D721Med (cell line): ENCODE results near the gene AAMP.
A peak's percentile ranks its signal among the peaks of the same experiment; 100 is the strongest.

Source experiments
- DNase-seq: peaks from one replicate; pipeline ENCODE4 v3.0.0; 2011; ENCODE audit warnings: low spot score; ENCODE audit not compliant: insufficient read length
- FAIRE-seq: peaks from 2 replicates; lab custom pipeline; 2011; peaks lifted over from hg19 to GRCh38; lab: Jason Lieb, UNC
- TF ChIP-seq, protein P1 (sequence below): IDR thresholded peaks from 2 replicates; pipeline ENCODE4 v1.5.1; 2012; ENCODE audit warnings: mild to moderate bottlenecking, control low read depth; ENCODE audit not compliant: insufficient read depth; ENCODE audit errors: missing control alignments

The AAMP gene

DNA sequence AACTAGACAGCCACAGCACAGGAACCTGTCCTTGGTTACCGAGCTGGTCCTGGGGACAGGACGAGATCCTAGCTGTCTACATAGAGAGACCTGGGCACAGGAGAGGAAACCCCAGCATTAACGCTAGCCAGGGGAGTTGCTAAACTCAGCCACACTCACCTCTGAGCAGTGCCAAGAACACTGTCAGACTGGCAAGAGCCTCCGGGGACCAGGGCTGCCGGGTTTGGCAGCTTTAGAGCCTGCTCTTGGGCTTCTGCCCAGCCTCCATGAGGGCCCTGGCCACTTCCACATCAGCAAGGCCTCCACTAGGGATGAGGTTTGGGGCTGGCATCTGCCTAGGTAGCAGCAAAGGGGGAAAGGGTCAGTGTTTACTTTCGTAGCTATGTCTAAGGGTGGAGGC is 15.7 kb upstream of the AAMP start:
- FAIRE-seq (no peak), DNase-seq (peak; percentile 14)
- TF ChIP-seq, protein P1, sequence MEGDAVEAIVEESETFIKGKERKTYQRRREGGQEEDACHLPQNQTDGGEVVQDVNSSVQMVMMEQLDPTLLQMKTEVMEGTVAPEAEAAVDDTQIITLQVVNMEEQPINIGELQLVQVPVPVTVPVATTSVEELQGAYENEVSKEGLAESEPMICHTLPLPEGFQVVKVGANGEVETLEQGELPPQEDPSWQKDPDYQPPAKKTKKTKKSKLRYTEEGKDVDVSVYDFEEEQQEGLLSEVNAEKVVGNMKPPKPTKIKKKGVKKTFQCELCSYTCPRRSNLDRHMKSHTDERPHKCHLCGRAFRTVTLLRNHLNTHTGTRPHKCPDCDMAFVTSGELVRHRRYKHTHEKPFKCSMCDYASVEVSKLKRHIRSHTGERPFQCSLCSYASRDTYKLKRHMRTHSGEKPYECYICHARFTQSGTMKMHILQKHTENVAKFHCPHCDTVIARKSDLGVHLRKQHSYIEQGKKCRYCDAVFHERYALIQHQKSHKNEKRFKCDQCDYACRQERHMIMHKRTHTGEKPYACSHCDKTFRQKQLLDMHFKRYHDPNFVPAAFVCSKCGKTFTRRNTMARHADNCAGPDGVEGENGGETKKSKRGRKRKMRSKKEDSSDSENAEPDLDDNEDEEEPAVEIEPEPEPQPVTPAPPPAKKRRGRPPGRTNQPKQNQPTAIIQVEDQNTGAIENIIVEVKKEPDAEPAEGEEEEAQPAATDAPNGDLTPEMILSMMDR, result no peak

- FAIRE-seq, result no peak
- TF ChIP-seq, protein P1, result no peak
- DNase-seq, result no peak
Measured at GRCh38 chr2:218284106-218284811, 14.3 kb upstream of the AAMP start.

DNA sequence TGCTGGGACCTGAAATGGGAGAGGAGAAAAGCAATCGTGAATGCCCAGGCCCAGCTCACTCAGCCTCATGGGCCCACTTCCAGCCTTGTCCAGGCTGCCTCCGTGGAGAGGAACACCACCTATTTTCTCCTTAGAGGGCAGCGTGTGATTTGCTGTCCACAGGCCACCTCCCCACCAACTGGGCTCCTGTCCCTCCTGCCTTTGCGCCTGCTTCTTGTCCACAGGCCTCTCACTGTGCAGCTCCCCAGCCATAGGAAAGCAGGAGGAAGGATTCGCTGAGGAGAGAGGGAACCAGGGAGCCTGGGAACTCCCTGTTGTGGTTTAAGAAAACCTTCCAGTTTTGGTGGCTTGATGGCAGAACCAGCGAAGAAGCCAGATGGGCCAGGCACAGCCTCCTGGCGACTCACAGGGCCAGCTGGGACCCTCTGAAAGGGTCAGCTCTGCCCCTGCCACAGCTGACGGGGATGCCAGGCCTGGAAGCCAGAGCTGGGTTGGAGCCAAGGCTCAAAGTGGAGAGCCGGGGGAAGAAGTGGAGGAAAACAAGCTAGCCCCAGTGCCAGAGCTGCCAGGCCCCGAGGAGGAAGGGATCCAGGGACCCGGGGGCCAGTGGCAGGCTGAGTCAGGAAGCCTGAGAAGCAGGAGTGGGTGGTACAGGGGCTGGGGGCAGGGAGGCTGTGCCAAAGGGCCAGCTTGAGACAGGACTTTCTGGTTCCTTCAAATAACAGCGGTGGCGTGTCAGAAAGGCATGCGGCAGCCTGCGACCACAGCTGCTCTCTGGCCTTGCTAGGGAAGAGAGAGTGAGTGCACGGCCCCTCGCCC is 12.4 kb upstream of the AAMP start:
- TF ChIP-seq, protein P1, result no peak
- no peak for FAIRE-seq
- DNase-seq, result no peak

DNA sequence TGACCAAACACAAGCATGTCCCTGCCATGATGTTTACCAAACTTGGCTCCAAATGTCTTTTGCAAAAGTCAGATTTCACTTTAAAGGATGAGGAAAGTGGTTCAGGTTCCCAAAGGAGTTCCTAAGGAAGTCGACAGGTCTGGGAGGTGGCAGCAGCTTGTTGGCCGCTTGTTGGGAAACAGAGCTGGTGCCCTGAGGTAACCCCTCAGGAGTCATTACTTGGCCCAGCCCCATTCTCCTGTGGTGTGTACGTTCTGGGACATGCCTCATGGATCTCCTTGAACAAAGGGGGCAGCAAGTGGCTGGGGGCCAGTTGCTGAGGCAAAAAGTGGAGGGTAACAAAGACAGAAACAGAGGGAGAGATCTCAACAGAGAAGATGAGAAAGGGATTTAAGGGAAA is 11.5 kb upstream of the AAMP start:
- TF ChIP-seq, protein P1, result no peak
- FAIRE-seq (no peak), DNase-seq (no peak)

DNA sequence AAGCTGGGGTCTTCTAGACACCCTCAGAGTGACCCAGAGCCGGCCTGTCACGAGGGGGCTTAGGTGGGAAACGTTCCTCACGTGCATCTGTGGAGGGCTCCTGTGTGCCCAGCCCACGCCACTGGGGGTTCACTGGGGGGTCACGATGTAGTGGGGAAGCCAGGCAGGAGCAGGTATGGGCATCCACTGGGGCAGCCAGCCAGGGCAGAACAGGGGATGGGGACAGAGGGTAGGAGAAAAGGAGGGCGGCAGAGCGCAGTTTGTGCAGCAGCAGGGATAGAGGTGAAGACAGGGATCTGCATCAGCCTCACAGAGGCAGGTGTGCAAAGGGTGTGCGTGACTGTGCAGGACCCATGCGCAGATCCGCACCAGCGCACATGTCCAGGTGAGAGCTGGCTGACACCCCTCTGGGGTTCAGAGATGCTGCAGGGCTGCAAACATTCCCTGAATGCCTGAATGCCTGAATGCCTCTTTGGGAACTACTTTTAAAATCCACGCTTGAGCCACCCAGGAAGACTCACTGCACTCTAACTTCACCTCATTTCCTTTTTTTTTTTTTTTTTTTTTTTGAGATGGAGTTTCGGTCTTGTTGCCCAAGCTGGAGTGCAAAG is 10.4 kb upstream of the AAMP start:
- TF ChIP-seq, protein P1, result no peak
- FAIRE-seq (no peak), DNase-seq (no peak)

DNA sequence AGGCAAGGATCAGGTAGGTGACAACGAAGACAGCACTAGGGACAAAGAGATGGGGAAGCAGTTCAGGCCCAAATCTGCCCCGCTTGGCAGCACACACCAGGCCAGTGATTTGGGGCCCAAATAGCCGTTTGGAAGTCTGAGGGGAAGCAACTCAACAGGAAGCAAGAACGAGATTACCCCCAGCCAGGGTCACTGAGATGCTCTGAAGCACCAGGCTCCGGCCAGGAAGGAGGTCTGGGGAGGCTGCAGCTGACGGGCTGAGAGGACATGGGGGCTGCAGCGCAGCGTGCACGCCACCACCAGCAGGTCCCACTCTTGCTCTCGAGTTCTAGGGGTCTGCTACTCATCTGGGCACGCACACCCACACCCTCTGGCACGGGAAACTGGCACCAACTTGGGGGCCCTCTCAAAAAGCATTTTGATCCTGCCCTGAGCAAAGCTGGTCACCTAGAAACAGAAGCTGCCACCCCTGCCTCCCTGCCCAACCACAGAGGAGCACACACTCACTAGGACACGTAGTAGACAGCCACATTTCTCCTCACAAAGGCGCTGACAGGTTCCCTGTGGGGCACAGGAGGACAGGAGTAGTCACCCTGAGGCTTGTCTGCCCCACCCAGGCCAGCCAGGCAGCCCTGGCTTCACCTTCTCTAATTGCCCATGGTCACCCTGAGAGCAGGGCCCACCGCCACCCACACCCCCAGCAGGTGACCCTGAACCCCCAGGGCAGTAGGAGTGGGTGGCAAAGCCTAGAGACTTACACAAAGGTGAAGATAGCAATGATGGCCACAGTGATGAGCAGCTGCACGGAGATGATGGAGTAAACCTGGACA is 8.8 kb upstream of the AAMP start:
- DNase-seq, result no peak
- FAIRE-seq, result no peak
- TF ChIP-seq, protein P1, result no peak
